NCI-H774 (cell line): ENCODE measurements around the gene BTN2A1.
"Not testable (repeated sequence)": the region's sequence is repeated elsewhere in the genome, so short reads cannot be mapped to it uniquely, and the experiment has no call there.

ENCODE experiments used
- DNase-seq: peaks from one replicate; lab custom pipeline; 2025; lab: John Stamatoyannopoulos, UW

The BTN2A1 gene

DNA sequence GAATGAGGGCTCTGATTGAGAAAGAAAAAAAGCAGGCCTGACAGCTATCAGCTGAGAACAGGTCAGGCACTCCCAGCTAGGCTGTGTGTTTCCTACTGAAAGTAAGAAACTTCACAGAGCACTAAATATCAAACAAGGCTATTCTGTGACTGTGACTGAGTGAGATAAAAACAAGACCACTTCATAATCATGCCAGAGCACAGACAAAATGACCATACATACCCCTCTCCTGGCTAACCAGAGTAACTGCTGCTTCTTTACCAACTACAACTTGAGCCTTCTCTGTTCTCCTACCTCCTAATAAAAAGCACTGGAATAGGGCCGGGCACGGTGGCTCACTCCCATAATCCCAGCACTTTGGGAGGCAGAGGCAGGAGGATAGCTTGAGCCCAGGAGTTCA is 35.5 kb downstream of the BTN2A1 start:
- DNase-seq = no peak

GRCh38 chr6:26494117-26494516 is 36.4 kb downstream of the BTN2A1 start:
- no peak for DNase-seq

- DNase-seq = no peak
These were observed 37.5 kb downstream of the BTN2A1 start for GRCh38 chr6:26495281-26495680.

- DNase-seq = no peak
These were observed 39.9 kb downstream of the BTN2A1 start for GRCh38 chr6:26497610-26498009.

- DNase-seq = no peak
These were observed 42.3 kb downstream of the BTN2A1 start, which contains the start of gene BTN1A1 for GRCh38 chr6:26500102-26500501. BTN1A1 (plus strand) TSS chr6:26500303; CDS start chr6:26501287, 984 bp downstream.

DNA sequence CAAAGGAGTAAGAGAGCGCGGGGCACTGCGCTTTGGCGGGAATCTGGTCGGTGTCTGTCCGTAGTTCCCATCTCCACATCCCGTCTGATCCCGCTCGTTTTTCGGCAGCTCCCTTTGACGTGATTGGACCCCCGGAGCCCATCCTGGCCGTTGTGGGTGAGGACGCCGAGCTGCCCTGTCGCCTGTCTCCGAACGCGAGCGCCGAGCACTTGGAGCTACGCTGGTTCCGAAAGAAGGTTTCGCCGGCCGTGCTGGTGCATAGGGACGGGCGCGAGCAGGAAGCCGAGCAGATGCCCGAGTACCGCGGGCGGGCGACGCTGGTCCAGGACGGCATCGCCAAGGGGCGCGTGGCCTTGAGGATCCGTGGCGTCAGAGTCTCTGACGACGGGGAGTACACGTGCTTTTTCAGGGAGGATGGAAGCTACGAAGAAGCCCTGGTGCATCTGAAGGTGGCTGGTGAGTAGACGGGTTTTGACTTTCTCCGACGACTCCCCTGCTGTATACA is 43.8 kb downstream of the BTN2A1 start:
- no peak for DNase-seq

- no peak for DNase-seq
These were observed 44.4 kb downstream of the BTN2A1 start for GRCh38 chr6:26502165-26502564.

- DNase-seq = no peak
These were observed 44.9 kb downstream of the BTN2A1 start for GRCh38 chr6:26502626-26503025.

DNA sequence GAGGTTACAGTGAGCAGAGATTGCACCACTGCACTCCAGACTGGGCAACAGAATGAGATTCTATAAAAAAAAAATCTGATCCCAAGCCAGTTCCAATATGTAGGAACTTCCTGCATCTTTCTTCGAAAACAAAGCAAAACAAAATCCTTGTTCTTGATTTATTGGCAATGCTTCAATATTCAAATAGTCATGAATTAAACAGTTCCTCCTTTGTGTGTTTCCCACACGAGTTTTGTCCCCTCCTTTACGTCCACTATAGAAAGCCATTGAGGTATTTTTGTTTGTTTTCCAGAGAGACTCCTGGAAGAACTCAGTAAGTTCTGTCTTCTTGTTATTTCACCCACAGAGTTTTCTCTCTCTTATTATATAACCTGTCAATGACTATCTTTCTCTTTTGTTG is 49.9 kb downstream of the BTN2A1 start:
- no peak for DNase-seq

DNA sequence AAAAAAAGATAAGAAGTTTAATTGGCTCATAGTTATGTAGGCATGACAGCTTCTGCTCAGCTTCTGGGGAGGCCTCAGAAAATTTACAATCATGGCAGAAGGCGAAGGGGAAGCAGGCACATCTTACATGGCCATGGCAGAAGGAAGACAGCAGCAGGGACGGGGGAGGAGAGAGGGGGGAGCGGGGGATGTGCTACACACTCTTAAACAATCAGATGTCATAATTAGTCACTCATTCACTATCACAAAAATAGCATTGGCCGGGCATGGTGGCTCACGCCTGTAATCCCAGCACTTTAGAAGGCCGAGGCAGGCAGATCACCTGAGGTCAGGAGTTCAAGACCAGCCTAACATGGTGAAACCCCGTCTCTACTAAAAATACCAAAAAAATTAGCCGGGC is 53.3 kb downstream of the BTN2A1 start:
- DNase-seq = not testable (repeated sequence)

- no peak for DNase-seq
These were observed 57.2 kb downstream of the BTN2A1 start for GRCh38 chr6:26514984-26515383.

DNA sequence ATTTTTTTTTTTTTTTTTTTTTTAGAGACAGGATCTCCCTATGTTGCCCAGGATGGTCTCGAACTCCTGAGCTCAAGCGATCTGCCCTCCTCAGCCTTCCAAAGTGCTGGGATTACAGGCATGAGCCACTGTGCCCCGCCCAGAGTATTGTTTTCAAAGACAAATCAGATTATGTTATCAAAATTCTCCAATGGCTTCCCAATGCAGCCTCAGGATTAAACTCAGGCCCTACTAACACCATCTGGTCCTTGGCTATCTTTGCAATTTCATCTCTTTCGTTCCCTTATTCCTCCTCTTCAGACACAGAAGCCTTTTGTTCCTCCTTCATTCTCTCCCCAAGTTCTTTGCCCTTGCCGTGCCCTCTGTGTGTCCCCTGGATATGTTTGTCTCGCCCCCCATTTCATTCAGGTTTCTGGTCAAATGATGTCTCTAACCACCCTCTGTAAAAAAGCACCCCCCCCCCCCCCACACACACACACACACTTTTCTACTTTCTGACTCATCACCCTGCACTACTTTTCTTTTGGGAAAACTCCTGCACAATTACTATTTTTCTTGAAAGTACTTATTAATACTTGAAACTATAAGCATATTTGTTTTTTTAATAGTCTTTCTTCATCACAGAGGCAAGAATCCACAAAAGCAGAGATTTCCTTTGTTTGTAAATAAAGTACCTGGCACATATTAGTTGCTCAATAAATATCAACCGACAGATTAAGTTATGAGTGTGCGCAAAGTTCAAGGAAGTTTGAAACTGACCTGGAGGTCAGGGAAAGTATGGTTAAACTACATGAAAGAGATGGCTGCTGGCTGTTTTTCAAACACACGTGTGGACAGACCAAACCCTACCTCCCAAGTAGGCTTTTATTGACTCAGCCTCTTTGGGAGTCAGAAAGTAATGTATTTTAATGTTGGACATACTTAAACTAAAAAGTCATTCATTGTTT is 59.0 kb downstream of the BTN2A1 start:
- DNase-seq = no peak
